ENCODE results near the gene FOXP2. TPM values are rescaled to one million over a fixed set of nuclear protein-coding genes. Genes with fewer than 3 reads are reported as not detected.

FOXP2 gene
- total RNA-seq, 4 donors from 2014 or later, result 5.6 to 22.1 (median 6.7) TPM

GRCh38 chr7:114657279-114657678, 242.7 kb downstream of the FOXP2 start:
- intact Hi-C loops (cut with DNase I), result no loop called here
- TF ChIP-seq POLR2A (IDR thresholded peaks at IDR 0.05), result no peak
- TF ChIP-seq CTCF (IDR thresholded peaks at IDR 0.05), result no peak
- H3K27ac ChIP-seq, result no peak overlapping the region
- H3K27me3 ChIP-seq, result no peaks in the 10 kb centered on the region
- peaks cover 0 to 3% (median 0%) of the 10 kb centered on the region in 3 donors for H3K4me1 ChIP-seq
- H3K9me3 ChIP-seq, result no peaks in the 10 kb centered on the region
- DNase-seq, result no peak
- H3K36me3 ChIP-seq, result peaks cover 0 to 46% (median 0%) of the 10 kb centered on the region in 3 donors
- 74 to 84% methylated on average over 2 of the region's 2 CpGs for WGBS, 2 donors
- no peak overlapping the region for H3K4me3 ChIP-seq

GRCh38 chr7:114658216-114658615, 243.6 kb downstream of the FOXP2 start:
- H3K9me3 ChIP-seq, result no peaks in the 10 kb centered on the region
- DNase-seq, result no peak
- no peak overlapping the region for H3K27ac ChIP-seq
- no peaks in the 10 kb centered on the region for H3K27me3 ChIP-seq
- intact Hi-C loops (cut with DNase I), result no loop called here
- H3K36me3 ChIP-seq, result peaks cover 0 to 43% (median 0%) of the 10 kb centered on the region in 3 donors
- 78 to 84% methylated on average over 4 of the region's 4 CpGs for WGBS, 2 donors
- H3K4me1 ChIP-seq, result peaks cover 0 to 3% (median 0%) of the 10 kb centered on the region in 3 donors
- TF ChIP-seq POLR2A (IDR thresholded peaks at IDR 0.05), result no peak
- no peak for TF ChIP-seq CTCF (IDR thresholded peaks at IDR 0.05)
- no peak overlapping the region for H3K4me3 ChIP-seq

- TF ChIP-seq CTCF (IDR thresholded peaks at IDR 0.05), result no peak
- no peak for TF ChIP-seq POLR2A (IDR thresholded peaks at IDR 0.05)
- Histone ChIP-seq H3K27me3 (no peaks in the 10 kb centered on the region), H3K4me3 (no peak overlapping the region), H3K4me1 (peaks cover 0 to 3% (median 0%) of the 10 kb centered on the region in 3 donors), H3K27ac (no peak overlapping the region), H3K9me3 (no peaks in the 10 kb centered on the region), H3K36me3 (peaks cover 0 to 31% (median 0%) of the 10 kb centered on the region in 3 donors)
- no peak for DNase-seq
- intact Hi-C loops (cut with DNase I), result no loop called here
- WGBS, 2 donors, result 57 to 70% methylated on average over 7 of the region's 7 CpGs
Observed at GRCh38 chr7:114659409-114660125, 245.0 kb downstream of the FOXP2 start.

GRCh38 chr7:114660126-114660486, 245.5 kb downstream of the FOXP2 start:
- TF ChIP-seq POLR2A (IDR thresholded peaks at IDR 0.05) (no peak), CTCF (IDR thresholded peaks at IDR 0.05) (no peak)
- 9% methylated on average over 1 of the region's 1 CpG for WGBS, 2 donors
- peaks cover 0 to 25% (median 0%) of the 10 kb centered on the region in 3 donors for H3K36me3 ChIP-seq
- DNase-seq, result no peak
- no peaks in the 10 kb centered on the region for H3K9me3 ChIP-seq
- no peak overlapping the region for H3K27ac ChIP-seq
- H3K4me3 ChIP-seq, result no peak overlapping the region
- H3K4me1 ChIP-seq, result peaks cover 0 to 3% (median 0%) of the 10 kb centered on the region in 3 donors
- no peaks in the 10 kb centered on the region for H3K27me3 ChIP-seq
- intact Hi-C loops (cut with DNase I), result no loop called here

- WGBS, 2 donors, result 78 to 83% methylated on average over 2 of the region's 2 CpGs
- intact Hi-C loops (cut with DNase I), result no loop called here
- TF ChIP-seq CTCF (IDR thresholded peaks at IDR 0.05), result no peak
- TF ChIP-seq POLR2A (IDR thresholded peaks at IDR 0.05), result no peak
Observed at GRCh38 chr7:114660753-114661152, 246.1 kb downstream of the FOXP2 start.

More at GRCh38 chr7:114660753-114661152, 246.1 kb downstream of the FOXP2 start:
- peaks cover 0 to 3% (median 0%) of the 10 kb centered on the region in 3 donors for H3K4me1 ChIP-seq
- no peak overlapping the region for H3K27ac ChIP-seq
- no peak overlapping the region for H3K4me3 ChIP-seq
- peaks cover 0 to 19% (median 0%) of the 10 kb centered on the region in 3 donors for H3K36me3 ChIP-seq
- no peaks in the 10 kb centered on the region for H3K27me3 ChIP-seq
- no peaks in the 10 kb centered on the region for H3K9me3 ChIP-seq
- no peak for DNase-seq
